Stimulated activated CD4-positive, alpha-beta T cell treated with anti-CD3 and anti-CD28 coated beads, Interleukin-2, amount 100 ng/mL, for 48 hours (primary cell): ENCODE results near the gene CUBN.

Source experiments
- DNase-seq, 2 donors: peaks; one replicate each; pipeline ENCODE4 v3.0.0-alpha.2; 2020

The CUBN gene

DNA sequence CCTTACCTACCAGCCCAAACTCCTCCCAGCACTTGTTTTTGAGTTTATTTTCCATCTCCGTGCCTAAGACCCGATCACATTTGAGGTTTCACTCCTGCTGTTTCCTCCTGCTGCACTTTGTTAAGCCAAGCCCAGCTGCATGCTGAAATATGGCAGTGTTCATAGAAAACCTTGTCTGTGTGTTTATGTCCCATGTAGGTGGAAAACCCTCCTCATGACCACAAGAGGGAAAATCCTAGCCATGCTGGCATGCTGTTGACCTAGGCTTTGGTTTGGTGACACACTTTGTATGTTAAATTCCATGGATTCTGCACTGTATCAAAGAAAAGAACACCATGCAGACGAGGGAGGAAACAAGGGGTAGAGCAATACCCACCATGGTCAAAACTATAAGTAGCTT lies 154.4 kb downstream of the CUBN start:
- DNase-seq: no peak

DNA sequence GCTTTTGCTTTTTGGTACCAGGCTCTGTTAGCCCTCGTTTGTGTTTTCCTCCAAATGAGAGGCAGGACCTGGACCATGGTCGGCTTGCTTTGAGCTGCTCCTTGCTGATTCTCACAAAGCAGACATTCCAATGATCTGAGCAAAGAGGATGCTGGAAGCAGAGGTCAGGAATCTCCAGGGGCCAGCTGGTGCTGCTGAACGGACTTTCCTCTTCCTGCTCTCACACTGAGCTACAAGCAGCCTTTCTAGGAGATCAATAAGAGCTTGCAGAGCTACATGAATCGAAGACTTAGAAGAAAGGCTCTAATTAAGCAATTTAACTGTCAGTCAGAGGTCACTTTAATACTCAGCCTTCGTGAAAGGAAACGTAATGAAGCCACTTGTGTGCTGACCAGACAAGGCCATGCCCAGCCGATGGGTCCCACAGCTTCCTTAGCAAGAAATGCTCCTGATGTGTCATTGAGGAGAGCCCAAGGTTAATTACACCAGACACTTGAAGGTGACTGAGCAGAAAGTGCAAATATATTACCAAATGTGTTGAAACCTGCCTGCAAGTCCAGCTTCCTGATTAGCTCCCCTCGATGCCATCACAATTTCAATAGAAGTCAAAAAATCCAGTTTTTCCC lies 161.1 kb downstream of the CUBN start:
- no peak for DNase-seq

DNA sequence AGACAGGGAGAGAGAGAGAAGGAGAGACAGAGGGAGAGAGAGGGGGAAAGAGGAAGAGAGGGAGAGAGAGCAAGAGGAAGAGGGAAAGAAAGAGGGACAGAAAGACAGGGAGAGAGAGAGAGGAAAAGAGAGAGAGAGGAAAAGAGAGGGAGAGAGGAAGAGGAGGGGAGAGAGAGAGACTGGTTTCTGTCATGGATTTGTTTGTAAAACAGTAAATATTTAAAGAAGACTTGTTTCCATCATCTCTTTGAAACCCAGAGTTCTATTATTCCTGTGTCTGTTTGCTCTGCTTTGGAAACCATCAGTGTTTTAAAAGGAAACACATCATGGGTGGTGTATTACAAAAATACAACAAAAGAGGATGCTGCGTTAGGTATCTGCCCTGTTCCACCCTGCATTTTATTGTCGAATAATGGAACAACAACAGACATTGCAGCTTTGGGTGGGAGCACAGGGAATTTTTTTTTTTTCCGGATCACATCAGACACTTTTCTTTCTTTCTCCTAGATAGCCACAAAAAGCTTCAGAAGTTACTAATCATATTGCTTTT lies 161.7 kb downstream of the CUBN start:
- no peak for DNase-seq

DNA sequence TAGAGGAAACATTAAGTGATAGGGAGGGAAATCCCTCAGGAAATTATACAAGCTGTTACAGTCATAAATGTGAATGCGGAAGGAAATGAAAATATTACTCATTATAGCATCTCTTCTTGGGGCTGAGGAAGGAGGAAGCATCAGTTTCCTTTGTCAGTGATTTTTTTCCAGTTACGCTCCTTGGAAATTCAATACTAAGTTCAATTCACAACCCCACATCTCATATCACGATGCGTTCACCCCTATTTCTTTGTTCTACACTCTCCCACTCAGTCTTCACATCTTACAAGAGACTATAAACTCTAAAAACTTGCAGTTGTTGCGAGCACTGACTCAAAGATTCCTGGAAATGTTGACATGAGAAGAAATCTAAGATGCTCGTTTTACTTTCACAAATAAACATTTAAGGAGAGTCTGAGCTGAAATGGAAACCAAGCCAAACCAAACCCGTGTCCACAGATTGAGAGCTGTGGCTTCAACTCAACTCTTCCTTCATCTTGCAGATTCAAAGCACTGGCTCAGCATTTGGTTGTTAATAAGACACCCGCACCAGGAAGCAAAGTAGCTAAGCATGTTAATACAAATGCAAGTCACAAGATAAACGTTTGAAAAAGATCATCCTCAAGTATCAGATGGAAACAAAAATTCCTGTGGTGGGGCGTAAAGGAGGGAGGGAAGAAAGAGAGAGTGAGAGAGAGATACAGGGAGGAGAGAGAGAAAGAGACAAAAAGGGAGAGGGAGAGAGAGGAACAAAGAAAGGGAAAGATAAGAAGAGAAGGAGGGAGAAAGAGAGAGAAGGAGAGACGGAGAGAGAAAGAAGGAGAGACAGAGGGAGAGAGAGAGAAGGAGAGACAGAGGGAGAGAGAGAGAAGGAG lies 162.4 kb downstream of the CUBN start:
- DNase-seq: peak in 1 of 2 donors; percentile 6

DNA sequence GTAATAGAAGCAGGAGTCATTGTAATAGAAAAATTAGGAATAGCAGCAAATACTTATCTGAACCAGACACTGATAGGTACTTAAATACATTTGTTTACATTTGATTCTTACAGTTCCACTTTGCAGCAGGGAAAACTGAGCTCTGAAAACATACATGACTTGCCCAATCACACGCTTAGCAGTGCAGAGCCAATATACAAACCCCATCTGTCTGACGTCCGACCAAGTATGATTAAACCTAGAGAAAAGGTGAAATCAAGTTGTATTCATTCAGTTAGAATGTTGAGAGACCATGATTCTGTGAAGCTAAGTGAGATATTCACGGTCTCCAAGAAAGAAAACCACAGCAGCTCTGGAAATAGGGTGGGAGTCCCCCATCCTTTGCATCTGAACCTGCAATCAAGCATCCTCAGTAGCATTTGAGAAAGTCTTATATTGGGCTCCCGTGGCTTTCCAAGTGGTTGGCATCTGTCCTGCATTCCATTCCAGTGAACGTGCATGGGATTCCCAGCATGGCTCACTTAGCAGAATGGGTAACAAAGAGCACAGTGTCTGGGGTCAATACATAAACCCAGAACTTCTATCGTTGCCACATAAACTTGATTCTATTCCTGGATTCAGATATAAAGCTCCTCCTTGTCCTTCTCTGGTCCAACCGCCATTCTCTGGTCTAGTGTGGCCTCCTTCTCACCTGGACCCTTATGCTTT lies 163.7 kb downstream of the CUBN start:
- no peak for DNase-seq

DNA sequence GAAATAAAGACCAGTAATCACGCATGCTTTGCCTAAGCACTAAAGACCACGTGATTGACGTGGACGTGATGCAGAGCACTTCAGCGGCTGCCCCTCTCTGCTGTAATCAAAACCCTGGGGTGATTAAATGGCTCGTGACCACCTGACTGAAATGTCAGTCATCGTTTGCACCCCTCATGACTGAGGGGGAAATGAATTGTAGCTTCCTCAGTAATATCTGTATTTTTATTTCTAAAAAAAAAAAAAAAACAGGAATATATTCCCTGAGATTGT lies 164.3 kb downstream of the CUBN start:
- DNase-seq: no peak

DNA sequence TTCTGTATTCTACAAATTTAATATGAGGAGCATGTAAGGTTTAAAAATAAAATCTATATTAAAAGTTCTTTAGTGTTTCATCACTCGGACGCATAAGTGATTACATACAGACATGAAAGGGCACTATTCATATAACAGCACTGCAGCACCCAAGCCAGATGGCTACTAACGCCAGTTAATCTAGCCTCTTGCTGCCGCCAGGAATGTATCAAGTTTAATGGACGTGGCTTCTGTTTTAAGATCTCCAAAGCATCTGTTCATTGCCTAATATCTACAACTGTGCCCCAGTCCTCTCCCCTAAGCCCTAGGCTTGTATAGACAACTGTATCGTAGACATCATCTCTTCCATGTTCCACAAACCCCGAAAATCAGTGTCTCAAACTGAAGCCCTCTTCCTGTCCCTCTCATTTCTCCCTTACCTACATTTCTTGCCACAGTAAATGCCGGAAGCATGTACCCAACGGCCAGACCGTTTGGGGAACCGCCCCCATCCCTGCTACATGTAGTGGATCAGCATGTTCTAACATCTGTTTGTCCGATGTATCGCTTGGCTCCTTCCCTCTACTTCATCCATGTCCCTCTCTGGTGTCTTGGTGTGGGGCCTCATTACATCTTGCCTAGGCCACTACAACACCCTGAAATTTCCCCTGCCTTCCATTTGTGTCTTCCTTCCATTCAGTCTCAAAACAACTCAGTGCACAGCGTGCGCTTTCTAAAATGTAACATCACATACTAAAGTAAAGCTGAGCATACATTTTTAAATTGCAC lies 164.9 kb downstream of the CUBN start:
- DNase-seq: no peak

DNA sequence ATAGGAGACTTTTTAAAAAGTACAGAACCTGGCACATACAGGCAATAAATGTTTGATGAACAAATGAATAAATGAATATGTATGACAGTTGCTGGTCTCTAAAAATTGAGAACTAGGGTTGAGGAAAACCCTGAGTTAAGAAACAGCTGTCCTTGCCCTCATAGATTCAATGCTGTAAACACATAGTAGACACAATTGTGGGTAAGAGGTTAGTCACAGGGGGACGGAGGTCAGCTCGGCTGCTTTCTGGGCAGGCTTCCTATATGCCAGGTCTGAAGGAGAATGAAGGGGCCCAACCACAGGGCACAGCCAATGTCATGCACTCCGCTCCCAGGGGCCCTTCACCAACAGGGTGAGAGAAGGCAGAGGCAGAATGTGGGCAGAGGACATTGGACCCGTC lies 169.1 kb downstream of the CUBN start:
- DNase-seq: no peak

DNA sequence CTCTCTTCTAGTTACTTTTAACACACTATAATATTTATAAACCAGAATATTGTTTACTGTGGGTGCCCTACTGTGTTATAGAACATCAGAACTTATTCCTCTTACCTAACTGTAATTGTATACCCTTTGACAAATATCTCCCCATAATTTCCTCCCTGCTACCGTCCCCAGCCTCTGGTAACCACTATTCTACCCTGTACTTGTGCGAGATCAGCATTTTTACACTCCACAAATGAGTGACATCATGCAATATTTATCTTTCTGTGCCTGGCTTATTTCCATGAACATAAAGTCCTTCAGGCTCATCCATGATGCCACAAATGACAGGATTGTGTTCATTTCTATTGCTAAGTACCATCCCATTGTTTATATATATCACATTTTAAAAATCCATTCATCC lies 172.6 kb downstream of the CUBN start:
- no peak for DNase-seq

DNA sequence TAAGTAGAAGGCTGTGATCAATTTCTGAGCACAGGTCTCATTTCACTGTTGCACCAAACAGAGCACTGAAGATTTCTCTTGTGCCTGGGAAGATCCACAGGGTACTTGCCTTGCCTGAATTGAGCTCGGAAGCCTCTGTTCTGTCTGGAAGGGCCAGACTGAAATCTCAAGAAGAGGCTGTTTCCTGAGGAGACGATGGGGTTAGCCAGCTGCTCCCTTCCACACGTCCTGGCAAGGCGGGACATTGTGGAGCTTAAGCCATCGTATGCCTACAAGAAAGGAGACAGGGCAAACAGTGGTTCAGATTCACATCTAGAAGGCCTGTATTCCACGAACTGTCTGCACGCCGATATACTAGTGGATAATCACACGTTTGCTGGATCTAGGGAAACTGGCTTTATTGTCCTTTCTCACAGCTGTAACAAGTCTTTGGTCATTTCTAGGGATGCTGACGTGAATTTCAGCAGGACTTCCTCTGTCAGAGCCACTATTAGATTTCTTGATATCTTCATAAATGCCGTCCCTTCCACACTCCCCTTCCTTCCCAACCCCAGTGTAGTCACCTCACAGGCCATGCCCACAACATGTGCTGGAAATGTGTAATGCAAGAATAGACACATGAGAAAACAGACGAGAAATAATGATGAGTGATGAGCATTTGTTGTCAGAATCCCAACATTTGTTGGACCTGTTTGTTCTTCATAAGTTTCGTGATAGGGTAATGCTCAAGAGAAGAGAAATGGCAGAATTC lies 175.2 kb downstream of the CUBN start:
- DNase-seq: no peak

DNA sequence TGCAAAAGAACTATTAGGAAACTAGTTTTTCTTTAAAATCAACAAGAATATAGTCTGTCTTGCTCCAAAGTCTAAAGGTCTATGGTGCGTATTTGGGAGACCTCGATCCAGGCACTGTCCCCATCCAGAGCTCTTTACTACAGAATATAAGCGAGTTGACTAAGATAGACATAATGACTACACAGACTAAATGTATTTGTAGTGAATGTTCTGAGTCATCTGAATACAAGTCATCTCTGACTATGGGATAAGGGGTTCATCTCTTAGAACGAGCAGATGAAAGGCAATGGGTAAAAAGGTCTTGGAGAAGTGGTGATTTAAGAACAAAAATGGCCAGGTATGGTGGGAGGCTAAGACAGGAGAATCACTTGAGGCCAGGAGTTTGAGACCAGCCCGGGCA lies 176.3 kb downstream of the CUBN start:
- DNase-seq: no peak

DNA sequence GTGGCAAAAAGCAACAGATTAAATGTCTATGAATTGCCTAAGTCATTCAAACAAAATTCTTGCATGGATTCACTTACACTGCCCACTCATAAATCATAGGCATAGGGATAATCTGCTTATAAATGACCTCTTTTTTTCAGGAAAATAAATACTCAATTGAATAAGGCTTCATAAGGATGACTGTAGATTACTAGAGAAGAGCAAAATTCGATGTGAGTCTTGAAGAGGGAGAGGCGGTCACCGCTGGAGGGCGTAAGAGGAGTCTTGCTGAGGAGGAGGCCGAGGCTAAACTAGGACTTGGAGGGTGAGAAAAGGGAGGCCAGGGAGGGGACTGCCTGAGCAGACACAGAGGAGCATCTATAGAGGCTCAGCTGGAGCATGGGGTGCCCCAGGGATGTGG lies 177.0 kb downstream of the CUBN start:
- no peak for DNase-seq

DNA sequence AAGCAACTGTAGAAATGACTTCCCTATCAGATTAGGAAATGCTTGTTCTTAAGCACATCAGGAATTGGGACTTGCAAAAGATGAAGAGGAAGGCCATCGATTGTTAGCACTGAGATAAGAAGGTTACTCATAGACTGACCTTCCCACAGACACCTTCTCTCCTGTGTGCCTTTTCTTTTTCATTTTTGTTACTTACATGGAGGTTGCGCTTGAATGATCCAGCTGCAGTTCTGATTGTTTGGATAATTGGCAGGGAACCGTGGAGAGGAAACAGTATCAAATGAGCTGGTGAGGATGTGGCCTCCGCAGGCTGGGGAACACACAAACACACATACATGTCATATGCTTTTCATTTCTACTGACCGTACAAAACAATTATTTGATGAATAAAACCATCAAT lies 177.5 kb downstream of the CUBN start:
- DNase-seq: no peak

DNA sequence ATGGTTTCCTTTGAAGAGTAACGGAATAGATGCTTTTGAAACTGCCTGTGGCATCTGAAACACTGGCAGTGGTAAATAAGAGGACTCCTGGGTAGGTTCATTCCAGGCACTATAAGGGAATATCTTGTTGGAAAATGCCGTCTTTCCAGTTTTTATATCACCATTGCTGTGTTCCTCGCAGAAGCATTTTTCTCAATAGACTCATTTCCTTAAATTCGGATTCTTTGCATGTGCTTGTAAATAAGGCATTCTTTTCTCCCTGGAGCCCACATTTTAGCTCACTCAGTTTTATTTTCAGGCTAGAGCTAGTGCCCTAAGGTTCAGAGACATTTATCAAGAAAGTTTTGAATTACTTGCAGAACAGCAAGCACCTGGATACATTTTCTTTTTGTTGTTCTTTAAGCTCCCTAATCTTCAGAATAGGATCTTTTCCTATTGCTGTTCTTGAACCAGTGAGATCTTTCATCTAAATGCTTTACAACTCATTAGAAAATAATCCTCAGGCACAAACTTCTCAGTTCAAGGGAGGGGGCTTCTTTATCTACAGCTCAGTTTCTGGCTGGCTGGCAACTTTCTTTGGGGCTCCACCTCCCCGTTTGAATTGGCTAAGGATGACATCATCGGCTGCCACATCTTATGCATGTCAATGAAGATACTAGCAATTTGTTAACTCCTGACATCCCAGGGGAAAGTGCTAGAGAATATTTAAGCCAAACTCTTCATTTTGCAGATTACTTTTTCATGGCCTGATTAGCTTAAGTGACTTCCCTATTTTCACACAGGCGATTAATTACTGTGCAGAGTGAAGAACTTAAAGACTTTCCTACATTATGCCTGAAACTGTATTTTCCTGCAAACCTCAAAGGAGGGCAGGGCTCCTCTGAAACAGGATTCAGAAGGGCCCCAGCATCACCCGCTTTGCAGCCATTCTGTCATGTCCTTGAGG lies 178.7 kb downstream of the CUBN start:
- DNase-seq: no peak

DNA sequence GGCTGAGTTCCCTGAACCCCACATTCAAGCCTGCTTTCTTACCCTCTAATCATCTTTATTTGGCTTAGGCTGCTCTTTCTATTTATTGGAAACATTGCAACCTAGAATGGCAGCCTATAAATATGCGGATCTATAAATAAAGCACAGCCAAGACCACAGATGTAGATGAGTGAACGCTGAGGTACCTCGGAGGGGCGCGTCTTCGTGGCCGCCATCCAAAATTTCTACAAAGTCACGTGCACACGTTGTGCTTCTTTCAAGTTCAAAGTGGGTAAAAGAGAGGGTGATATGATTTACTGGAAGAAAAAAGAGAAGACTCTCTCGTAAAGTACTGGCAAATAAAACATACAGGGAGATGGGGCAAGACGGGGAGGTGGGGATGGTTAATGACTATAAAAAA lies 179.8 kb downstream of the CUBN start:
- no peak for DNase-seq

DNA sequence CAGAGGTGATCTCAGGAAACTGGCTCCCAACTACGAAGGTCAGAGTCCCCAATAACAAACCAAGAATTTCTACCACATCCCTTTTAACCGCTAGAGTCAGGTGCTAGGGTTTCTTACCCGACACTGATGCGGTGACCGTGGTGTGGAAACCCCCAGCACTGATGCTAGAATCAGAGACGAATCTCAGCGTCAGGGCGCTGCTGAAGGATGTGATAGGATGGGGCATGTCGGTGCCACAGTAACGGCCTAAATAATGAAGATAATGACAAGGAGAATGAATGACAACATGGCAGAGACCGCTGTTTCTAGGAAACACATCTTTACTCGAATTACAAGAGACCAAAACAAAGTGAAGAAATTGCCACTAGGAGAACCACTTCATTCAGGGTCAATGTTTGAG lies 181.2 kb downstream of the CUBN start:
- DNase-seq: no peak

DNA sequence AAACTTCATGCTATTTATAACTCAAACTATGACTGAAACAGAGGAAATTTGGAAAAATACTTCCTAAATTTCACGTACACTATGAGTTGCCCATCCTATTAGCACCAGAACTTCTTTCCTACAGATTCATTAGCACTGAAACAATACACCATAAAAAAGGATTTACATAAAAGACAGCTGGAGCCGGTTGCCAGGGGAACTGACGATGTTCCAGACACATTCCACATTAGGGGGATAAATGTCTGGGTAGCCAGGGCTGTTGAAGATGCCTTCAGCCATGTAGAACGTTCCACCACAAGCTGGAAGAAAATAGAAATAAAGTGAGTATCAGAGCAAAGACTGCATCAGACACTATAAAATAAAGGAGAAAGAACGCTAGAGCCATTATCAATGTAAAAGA lies 182.5 kb downstream of the CUBN start:
- no peak for DNase-seq

DNA sequence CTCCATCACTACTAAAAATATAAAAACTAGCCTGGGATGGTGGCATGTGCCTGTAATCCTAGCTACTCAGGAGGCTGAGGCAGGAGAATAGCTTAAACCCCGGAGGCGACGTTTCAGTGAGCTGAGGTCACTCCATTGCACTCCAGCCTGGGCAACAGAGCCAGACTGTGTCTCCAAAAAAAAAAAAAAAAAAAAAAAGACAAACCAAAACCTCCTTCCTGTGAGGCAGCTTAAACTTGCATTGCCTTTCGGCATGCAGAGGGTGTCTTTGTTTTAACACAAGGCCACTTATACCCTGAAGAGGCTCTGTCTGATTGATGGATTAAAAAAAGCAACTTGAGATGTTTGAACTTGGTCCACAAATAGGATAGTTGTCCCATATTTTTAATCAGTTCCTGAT lies 184.0 kb downstream of the CUBN start:
- no peak for DNase-seq

DNA sequence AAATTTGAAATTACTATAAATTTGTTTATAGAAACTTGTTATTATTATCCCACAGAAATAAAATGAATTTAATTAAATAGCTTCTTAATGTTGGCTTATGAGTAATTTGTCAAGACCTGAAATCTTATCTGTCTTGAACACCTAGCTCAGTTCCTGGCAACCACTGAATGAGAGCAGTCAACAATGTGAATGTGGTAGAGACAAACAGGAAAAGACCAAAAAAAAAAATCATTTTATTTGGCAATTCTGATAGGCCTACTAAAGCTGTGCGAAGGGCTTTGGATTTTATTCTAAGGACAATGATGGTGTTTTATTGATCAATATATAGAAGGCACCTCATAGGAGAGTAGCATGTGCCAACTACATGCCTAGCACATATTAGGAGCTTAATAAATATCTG lies 184.6 kb downstream of the CUBN start:
- no peak for DNase-seq

DNA sequence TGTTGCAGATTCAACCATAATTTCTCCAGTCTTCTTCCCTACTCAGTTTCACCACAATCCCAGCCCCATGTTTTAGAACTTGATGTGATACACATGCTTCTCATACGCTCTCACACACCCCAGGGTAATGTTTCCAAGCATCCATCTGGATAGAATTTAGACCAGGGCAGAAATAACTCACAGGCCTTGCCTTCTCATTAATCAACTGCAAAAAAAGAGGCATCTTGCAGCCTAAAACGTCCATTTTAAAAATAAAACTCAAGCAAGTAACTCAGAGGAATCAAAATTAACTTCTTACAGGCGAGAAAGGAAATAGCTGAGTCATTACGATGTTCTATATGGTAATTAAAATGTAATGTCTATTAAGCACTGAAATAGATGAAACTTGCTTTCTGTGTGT lies 185.2 kb downstream of the CUBN start:
- no peak for DNase-seq
